ENCODE results near the gene CYP24A1.
A peak's percentile ranks its signal among the peaks of the same experiment; 100 is the strongest.

Gene CYP24A1

GRCh38 chr20:54212226-54212625, 38.4 kb upstream of the CYP24A1 start:
- H3K9me3 ChIP-seq (ENCODE audit: control insufficient read depth, low read length), result no peaks in the 10 kb centered on the region
- H3K27me3 ChIP-seq (ENCODE audit: control insufficient read depth, insufficient read depth, low read length), result no peaks in the 10 kb centered on the region
- H3K4me1 ChIP-seq (ENCODE audit: control insufficient read depth, insufficient read depth, low read length), result peaks cover 4% of the 10 kb centered on the region
- H3K36me3 ChIP-seq (ENCODE audit: control insufficient read depth, insufficient read depth, low read length), result no peaks in the 10 kb centered on the region
- H3K9ac ChIP-seq (ENCODE audit: low read length), result no peak overlapping the region
- H3K4me3 ChIP-seq (ENCODE audit: low read length), result no peak overlapping the region

- H3K36me3 ChIP-seq (ENCODE audit: control insufficient read depth, insufficient read depth, low read length), result no peaks in the 10 kb centered on the region
- no peaks in the 10 kb centered on the region for H3K9me3 ChIP-seq (ENCODE audit: control insufficient read depth, low read length)
- H3K9ac ChIP-seq (ENCODE audit: low read length), result no peak overlapping the region
- no peak overlapping the region for H3K4me3 ChIP-seq (ENCODE audit: low read length)
- H3K27me3 ChIP-seq (ENCODE audit: control insufficient read depth, insufficient read depth, low read length), result no peaks in the 10 kb centered on the region
- peaks cover 4% of the 10 kb centered on the region for H3K4me1 ChIP-seq (ENCODE audit: control insufficient read depth, insufficient read depth, low read length)
These were observed 35.5 kb upstream of the CYP24A1 start for GRCh38 chr20:54209216-54209813.

DNA sequence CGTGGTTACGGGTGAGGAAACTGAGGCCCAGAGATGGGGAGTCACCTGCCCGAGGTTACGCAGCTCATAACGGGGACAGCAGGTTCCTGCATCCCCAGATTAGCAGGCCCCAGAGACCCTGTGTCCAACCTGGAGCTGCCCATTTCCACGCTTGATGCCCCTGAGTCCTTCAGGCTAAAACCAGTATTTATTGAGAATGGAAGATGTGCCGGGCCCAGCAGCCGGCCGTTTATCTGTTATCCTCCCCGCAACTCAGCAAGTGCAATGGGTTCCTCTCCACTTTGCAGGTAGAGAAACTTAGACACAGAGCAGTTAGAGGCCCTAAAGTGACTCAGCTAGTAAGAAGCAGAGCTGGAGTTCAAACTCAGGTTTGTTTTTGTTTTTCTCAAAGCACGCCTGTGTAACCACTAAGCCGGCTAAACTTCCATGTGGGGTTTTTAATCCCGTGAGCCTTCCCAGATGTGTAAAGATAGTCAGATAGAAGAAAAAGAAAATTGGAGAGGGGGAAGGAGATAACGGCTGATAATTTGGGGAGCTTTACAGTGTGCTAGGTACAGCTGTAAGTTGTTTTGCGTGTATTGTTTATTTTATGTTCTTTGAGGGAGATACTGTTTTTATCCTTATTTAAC, 34.9 kb upstream of the CYP24A1 start:
- peak overlapping the region; percentile 98 for H3K9ac ChIP-seq (ENCODE audit: low read length)
- no peaks in the 10 kb centered on the region for H3K36me3 ChIP-seq (ENCODE audit: control insufficient read depth, insufficient read depth, low read length)
- H3K4me3 ChIP-seq (ENCODE audit: low read length), result peak overlapping the region; percentile 80
- peaks cover 4% of the 10 kb centered on the region for H3K4me1 ChIP-seq (ENCODE audit: control insufficient read depth, insufficient read depth, low read length)
- no peaks in the 10 kb centered on the region for H3K9me3 ChIP-seq (ENCODE audit: control insufficient read depth, low read length)
- H3K27me3 ChIP-seq (ENCODE audit: control insufficient read depth, insufficient read depth, low read length), result no peaks in the 10 kb centered on the region

- no peaks in the 10 kb centered on the region for H3K36me3 ChIP-seq (ENCODE audit: control insufficient read depth, insufficient read depth, low read length)
- H3K9me3 ChIP-seq (ENCODE audit: control insufficient read depth, low read length), result no peaks in the 10 kb centered on the region
- H3K4me1 ChIP-seq (ENCODE audit: control insufficient read depth, insufficient read depth, low read length), result peaks cover 4% of the 10 kb centered on the region
- H3K9ac ChIP-seq (ENCODE audit: low read length), result peak within 1 kb of the TSS; percentile 98
- H3K27me3 ChIP-seq (ENCODE audit: control insufficient read depth, insufficient read depth, low read length), result no peaks in the 10 kb centered on the region
- H3K4me3 ChIP-seq (ENCODE audit: low read length), result peak within 1 kb of the TSS; percentile 80
These were observed 34.2 kb upstream of the CYP24A1 start, which contains the start of gene PFDN4 for GRCh38 chr20:54207743-54208547. TSS of gene PFDN4 (plus strand) at chr20:54208087. CDS start at chr20:54208101, 14 bp downstream.

- Histone ChIP-seq H3K36me3 (ENCODE audit: control insufficient read depth, insufficient read depth, low read length) (no peaks in the 10 kb centered on the region), H3K9me3 (ENCODE audit: control insufficient read depth, low read length) (no peaks in the 10 kb centered on the region), H3K9ac (ENCODE audit: low read length) (peak overlapping the region; percentile 98), H3K27me3 (ENCODE audit: control insufficient read depth, insufficient read depth, low read length) (no peaks in the 10 kb centered on the region), H3K4me3 (ENCODE audit: low read length) (no peak overlapping the region), H3K4me1 (ENCODE audit: control insufficient read depth, insufficient read depth, low read length) (peaks cover 4% of the 10 kb centered on the region)
These were observed 33.4 kb upstream of the CYP24A1 start for GRCh38 chr20:54207053-54207742.

DNA sequence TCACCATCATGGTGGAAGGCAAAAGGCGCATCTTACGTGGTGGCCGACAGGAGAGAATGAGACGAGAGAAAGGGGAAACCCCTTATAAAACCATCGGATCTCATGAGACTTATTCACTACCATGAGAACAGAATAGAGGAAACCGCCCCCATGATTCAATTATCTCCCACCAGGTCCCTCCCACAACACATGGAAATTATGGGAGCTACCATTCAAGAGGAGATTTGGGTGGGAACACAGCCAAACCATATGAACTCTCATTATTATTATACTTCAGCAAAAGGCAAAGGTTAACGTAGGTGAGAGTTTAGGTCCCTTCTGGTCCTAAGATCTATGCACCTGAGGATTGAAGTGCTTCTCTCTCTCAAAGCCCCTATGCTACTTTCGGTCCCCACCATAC, 31.7 kb upstream of the CYP24A1 start:
- no peaks in the 10 kb centered on the region for H3K27me3 ChIP-seq (ENCODE audit: control insufficient read depth, insufficient read depth, low read length)
- no peak overlapping the region for H3K9ac ChIP-seq (ENCODE audit: low read length)
- H3K4me3 ChIP-seq (ENCODE audit: low read length), result no peak overlapping the region
- no peaks in the 10 kb centered on the region for H3K9me3 ChIP-seq (ENCODE audit: control insufficient read depth, low read length)
- H3K4me1 ChIP-seq (ENCODE audit: control insufficient read depth, insufficient read depth, low read length), result peaks cover 4% of the 10 kb centered on the region
- no peaks in the 10 kb centered on the region for H3K36me3 ChIP-seq (ENCODE audit: control insufficient read depth, insufficient read depth, low read length)

- H3K9ac ChIP-seq (ENCODE audit: low read length), result no peak overlapping the region
- H3K36me3 ChIP-seq (ENCODE audit: control insufficient read depth, insufficient read depth, low read length), result no peaks in the 10 kb centered on the region
- H3K27me3 ChIP-seq (ENCODE audit: control insufficient read depth, insufficient read depth, low read length), result no peaks in the 10 kb centered on the region
- H3K9me3 ChIP-seq (ENCODE audit: control insufficient read depth, low read length), result no peaks in the 10 kb centered on the region
- H3K4me3 ChIP-seq (ENCODE audit: low read length), result no peak overlapping the region
- H3K4me1 ChIP-seq (ENCODE audit: control insufficient read depth, insufficient read depth, low read length), result peaks cover 3% of the 10 kb centered on the region
These were observed 30.7 kb upstream of the CYP24A1 start for GRCh38 chr20:54204481-54204880.

- Histone ChIP-seq H3K4me1 (ENCODE audit: control insufficient read depth, insufficient read depth, low read length) (no peaks in the 10 kb centered on the region), H3K9ac (ENCODE audit: low read length) (no peak overlapping the region), H3K9me3 (ENCODE audit: control insufficient read depth, low read length) (no peaks in the 10 kb centered on the region), H3K4me3 (ENCODE audit: low read length) (no peak overlapping the region), H3K36me3 (ENCODE audit: control insufficient read depth, insufficient read depth, low read length) (no peaks in the 10 kb centered on the region), H3K27me3 (ENCODE audit: control insufficient read depth, insufficient read depth, low read length) (no peaks in the 10 kb centered on the region)
These were observed 30.3 kb upstream of the CYP24A1 start for GRCh38 chr20:54204063-54204462.

DNA sequence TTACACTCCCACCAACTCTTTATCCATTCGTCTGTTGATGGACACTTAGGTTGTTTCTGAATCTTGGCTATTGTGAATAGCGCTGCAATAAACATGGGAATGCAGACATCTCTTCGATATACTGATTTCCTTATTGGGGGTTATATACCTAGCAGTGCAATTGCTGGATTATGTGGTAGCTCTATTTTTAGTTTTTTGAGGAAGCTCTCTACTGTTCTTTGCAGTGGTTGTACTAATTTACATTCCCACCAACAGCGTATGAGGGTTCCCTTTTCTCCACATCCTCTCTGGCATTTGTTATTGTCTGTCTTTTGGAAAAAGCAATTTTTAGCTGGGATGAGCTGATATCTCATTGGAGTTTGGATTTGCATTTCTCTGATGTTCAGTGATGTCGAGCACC, 29.5 kb upstream of the CYP24A1 start:
- H3K9ac ChIP-seq (ENCODE audit: low read length), result no peak overlapping the region
- H3K4me3 ChIP-seq (ENCODE audit: low read length), result no peak overlapping the region
- no peaks in the 10 kb centered on the region for H3K4me1 ChIP-seq (ENCODE audit: control insufficient read depth, insufficient read depth, low read length)
- H3K36me3 ChIP-seq (ENCODE audit: control insufficient read depth, insufficient read depth, low read length), result no peaks in the 10 kb centered on the region
- H3K27me3 ChIP-seq (ENCODE audit: control insufficient read depth, insufficient read depth, low read length), result no peaks in the 10 kb centered on the region
- H3K9me3 ChIP-seq (ENCODE audit: control insufficient read depth, low read length), result no peaks in the 10 kb centered on the region

DNA sequence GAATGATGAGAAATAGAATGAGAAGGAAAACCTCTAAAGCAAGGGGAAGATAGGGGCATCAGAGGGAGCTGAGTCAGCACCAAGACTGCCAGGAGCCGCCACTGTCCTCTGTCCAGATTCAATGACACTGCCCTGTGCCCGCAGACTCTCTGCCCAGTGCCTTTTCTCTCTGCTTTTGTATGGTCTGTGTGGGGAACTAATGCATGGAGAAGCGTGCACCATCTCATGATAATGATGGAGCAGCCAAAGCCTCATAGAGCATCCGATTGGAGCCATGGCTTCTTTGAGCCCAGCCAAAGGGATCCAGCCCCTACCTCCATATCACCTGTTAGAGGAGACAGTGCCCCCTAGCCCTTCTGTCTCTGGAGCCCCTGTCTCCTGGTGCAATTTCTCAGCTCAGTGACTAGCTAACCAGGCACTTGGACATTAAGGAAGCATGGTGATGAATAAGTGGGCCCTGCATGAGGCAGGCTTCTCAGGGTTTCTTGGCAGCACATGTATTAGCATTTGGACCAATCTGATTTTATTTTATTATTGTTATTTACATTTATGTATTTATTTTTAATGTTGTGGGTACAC, 27.6 kb upstream of the CYP24A1 start:
- Histone ChIP-seq H3K4me3 (ENCODE audit: low read length) (no peak overlapping the region), H3K9ac (ENCODE audit: low read length) (no peak overlapping the region), H3K36me3 (ENCODE audit: control insufficient read depth, insufficient read depth, low read length) (no peaks in the 10 kb centered on the region), H3K27me3 (ENCODE audit: control insufficient read depth, insufficient read depth, low read length) (no peaks in the 10 kb centered on the region), H3K4me1 (ENCODE audit: control insufficient read depth, insufficient read depth, low read length) (no peaks in the 10 kb centered on the region), H3K9me3 (ENCODE audit: control insufficient read depth, low read length) (no peaks in the 10 kb centered on the region)

DNA sequence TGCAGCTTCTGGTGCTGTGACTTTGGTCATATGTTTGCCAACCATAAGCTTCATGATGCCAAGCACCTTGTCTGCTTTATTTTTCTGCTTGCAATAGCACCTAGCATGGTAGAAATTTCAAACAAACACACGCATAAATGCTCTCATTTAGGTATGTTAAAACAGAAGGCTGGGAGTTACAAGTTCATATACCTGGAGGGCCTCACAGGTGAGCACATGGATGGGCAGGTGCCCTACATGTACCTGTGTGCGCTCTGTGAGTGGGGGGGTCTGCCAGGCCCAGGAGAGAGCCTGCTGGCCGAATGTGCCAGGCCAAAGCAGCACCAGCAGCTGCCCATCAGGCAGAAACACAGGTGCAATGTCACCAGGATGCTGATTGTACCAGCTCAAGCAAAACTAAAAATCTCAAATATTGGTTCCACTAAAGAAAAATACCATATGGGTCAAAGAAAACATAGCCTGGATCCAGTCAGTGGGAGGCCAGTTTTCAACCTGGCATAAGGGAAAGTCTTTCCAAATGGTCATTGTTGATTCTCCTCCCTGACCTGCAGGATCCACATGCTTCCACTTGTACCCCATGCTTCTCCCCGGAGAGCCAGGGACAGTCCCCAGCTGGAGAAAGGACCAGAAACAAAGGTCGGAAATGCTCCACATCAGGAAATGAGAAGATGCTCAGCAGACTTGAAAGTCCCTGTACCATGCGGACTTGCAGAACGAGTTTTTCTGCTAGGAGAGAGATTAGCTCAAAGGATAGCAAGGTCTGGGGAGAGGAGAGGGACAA, 26.9 kb upstream of the CYP24A1 start:
- H3K9me3 ChIP-seq (ENCODE audit: control insufficient read depth, low read length), result no peaks in the 10 kb centered on the region
- H3K27me3 ChIP-seq (ENCODE audit: control insufficient read depth, insufficient read depth, low read length), result no peaks in the 10 kb centered on the region
- no peak overlapping the region for H3K4me3 ChIP-seq (ENCODE audit: low read length)
- H3K36me3 ChIP-seq (ENCODE audit: control insufficient read depth, insufficient read depth, low read length), result no peaks in the 10 kb centered on the region
- H3K9ac ChIP-seq (ENCODE audit: low read length), result no peak overlapping the region
- no peaks in the 10 kb centered on the region for H3K4me1 ChIP-seq (ENCODE audit: control insufficient read depth, insufficient read depth, low read length)

Data from mucosa of stomach (tissue), 1 donor.